GM10847 (cell line): ENCODE measurements around the gene CERS1.

ENCODE experiments used
- POLR2A ChIP-seq: IDR thresholded peaks from 2 replicates; pipeline ENCODE4 v1.6.1; 2011; ENCODE audit not compliant: insufficient read length; ENCODE audit errors: extremely low read depth

The CERS1 gene, protein sequence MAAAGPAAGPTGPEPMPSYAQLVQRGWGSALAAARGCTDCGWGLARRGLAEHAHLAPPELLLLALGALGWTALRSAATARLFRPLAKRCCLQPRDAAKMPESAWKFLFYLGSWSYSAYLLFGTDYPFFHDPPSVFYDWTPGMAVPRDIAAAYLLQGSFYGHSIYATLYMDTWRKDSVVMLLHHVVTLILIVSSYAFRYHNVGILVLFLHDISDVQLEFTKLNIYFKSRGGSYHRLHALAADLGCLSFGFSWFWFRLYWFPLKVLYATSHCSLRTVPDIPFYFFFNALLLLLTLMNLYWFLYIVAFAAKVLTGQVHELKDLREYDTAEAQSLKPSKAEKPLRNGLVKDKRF

DNA sequence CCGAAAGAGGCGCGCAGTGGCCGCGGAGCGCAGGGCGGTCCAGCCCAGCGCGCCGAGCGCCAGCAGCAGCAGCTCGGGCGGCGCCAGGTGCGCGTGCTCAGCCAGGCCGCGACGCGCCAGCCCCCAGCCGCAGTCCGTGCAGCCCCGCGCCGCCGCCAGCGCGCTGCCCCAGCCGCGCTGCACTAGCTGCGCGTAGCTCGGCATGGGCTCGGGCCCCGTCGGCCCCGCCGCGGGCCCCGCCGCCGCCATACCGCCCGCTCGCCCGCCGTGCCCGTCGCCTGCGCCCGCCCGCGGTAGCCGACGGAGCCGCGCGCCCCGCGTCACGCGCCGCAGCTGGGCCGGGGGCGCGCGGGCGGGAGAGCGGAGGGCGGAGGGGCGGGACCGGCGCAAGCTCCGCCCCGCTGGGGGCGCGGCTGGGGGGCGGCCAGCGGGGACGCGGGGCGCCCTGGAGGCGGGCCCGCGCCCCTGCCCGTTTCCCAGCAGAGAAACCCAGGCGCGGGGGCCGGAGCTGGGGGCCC is at the start of gene CERS1:
TSS of gene CERS1 (minus strand) at position 335 of the 518 bp plus-strand sequence. CDS start at position 249, 86 bp downstream.
- no peak for TF ChIP-seq POLR2A

DNA sequence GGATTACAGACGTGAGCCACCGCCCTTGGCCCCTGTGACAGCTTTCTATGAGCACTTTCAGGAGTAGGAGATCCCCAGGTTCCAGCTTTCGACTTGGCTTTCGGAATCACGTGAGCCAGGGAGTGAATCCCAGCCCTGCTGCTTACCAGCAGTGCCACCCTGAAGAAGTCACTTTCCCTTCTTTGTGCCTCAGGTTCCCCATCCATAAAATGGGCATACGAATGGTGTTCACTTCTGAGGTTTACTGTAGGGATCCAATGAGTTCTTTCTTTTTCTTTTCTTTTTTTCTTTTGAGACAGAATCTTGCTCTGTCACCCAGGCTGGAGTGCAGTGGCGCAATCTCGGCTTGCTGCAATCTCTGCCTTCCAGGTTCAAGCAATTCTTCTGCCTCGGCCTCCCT is 49.3 kb upstream of the CERS1 start:
- no peak for TF ChIP-seq POLR2A

DNA sequence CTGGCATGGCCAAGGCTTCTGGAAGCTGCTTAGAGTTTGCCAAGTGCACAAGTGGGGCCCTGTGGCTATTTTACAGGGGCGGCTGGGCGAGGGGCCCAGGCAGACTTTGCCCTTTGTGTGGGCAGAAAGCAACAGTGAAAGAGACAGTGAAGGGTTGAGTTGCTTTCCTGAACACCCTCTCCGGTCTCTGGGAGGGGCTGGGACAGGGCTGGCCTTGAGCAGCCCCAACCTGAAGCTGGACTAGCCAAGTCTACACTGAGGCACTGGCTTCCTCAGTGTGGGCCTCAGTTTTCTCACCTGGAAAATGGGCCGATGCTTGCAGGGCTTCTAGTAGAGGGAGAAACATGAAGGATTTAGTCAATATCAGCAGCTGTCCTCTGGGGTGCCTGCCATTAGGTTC is 47.5 kb upstream of the CERS1 start:
- TF ChIP-seq POLR2A: no peak

DNA sequence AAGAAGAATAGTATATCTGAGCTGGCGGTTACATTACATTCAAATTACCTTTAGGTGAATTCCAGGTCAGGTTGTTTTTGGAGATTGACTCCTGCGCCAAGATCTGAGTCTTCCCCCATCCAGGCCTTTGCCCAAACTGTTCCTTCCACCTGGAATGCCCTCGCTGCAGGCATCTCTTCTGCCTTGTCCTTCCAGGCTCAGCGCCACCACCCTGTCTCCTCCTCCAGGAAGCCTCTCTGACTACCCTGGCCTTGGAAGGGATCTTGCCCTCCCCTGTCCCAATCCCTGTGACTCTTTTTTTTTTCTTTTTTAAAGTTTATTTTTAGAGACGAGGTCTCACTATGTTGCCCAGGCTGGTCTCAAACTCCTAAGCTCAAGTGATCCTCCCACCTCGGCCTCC is 46.7 kb upstream of the CERS1 start:
- no peak for TF ChIP-seq POLR2A

DNA sequence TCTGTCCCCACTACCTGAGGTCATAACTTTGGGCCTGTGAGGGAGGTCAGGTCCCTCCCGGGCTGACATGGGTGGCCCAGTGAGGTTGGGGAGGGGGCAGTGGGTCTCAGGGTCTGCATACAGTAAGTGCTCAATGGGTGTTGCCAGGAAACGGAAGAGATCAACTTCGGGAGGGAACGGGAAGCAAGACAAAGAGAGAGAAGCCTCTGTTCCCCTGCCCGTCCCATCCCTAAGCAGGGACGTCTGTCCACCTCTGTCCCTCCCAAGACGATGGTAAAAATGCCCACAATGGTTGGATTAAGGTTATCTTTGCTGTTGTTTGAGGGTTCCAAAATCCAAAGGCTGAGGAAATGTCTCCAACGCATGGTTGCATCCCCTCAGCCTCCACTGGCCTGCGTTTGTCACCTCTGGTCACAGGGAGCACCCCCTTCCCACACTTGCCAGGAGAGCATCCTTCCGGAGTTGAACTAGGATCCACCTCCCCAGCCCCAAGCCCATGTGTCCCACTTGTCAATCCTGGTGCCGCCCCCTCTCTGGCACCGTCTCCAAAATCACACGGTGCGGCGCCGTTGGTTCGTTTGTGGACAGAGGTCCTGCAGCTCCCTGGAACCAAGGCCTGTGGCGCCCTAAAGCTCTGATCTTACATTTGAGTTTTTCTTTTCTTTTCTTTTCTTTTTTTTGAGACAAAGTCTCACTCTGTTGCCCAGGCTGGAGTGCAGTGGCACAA is 45.8 kb upstream of the CERS1 start:
- TF ChIP-seq POLR2A: no peak

DNA sequence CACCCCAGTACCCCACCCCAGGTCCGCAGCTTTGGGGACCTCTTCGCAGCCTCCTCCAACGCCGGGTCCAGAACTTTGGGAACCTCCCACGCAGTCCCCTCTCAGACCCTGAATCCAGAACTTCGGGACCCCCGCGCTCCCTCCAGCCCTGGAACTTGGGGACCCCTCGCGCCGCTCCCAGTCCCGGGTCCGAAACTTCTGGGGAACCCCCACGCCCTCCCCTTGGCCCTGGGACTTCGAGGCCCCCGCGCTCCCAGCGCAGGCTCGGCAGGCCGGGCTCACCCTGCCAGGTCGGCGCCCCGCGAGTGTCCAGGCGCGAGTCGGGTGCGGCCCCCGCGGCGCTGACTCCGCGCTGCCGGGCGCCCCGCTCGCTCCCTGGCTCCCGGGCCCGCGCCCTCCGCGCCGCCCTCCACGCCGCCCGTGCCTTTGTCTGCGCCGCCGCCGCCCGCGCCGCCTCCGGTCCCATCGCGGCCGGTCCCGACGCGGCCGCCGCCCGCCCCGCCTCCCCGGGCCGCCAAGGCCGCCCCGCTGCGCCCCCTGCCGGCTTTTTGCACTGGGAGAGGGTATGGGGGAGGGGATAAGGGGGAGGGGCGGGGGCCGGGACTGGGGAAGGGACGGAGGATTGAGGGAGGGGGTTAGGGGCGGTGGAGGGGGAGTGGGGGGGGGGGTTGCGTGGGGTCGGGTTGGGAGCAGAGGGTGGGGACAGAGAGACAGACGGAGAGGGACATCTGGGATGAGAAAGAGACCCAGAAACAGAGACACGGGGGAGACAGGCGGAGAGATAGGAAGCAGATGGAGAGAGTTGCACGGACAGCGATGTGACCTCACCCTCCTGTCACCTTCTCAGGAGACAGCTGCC is 45.0 kb upstream of the CERS1 start, which contains the start of gene HOMER3:
TSS of gene HOMER3 (minus strand) at position 449 of the 859 bp plus-strand sequence. CDS start 2,235 bp downstream, outside the sequence.
- no peak for TF ChIP-seq POLR2A

DNA sequence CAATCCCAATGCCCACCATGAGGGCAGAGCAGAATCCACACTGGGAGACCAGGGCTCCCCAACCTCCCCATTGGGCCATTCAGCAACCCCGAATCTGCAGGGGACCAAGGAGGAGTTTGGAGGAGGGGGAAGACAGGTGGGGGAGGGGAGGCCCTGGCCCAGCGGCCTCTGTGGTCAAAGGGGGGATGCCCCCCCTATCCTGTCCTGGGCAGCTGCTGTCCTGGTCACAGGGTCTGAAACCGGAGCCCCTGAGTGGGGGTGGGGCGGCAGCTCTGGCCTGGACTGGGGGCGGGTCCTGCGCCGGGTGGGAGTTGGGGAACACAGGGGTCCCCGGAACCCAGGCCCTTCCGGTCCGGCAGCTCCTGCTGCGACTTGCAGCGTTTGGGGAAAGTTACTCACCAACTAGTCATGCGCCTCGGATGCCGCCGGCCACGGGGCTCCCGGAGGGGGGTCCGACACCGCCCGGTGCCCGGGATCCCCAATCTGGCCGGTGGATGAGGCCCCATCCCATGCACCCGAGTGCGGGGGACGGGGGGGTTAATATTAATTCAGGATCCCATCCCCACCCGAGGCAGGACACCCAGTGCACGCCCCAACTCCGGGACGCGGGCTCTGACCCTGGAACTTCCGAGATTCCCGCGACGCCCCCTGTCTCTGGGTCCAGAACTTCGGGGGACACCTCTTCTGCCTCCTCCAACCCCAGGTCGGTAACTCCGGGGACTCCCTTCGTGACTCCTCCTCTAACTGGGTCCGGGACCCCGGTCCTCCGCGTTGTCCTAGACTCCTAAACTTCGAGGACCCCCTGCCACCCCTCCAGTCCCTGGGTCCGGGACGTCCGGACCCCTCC is 44.2 kb upstream of the CERS1 start:
- TF ChIP-seq POLR2A: no peak

DNA sequence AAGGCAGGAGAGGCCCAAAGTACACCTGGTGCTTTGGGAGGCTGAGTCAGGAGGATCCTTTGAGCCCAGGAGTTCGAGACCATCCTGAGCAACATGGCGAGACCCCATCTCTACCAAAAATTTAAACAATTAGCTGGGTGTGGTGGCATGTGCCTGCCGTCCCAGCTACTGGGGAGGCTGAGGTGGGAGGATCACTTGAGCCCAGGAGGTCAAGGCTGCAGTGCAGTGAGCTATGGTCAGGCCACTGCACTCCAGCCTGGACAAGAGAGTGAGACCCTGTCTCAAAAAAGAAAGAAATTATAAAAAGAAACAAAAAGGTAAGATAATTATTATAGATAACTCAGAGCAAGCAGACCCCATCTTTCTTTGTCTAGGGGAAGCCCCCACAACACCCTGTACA is 43.2 kb upstream of the CERS1 start:
- TF ChIP-seq POLR2A: no peak

DNA sequence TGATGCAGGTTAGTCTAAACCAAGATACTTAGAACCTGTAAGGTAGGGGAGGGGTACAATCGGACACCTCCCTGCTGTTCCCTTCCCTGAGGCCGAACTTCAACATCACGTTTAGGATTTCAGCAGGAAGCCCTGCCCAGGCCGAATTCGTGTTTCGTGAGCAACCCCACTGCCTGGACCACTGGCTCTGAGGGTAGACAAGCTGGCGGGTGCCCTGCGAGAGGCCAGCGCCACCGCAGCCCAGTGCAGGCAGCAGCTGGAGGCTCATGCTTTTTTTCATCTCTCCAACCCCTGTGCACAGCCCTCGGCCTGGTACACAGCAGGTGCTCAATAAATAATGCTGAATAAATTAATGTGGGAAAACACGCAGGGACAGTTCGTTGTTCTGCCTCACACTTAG is 37.3 kb upstream of the CERS1 start:
- no peak for TF ChIP-seq POLR2A

DNA sequence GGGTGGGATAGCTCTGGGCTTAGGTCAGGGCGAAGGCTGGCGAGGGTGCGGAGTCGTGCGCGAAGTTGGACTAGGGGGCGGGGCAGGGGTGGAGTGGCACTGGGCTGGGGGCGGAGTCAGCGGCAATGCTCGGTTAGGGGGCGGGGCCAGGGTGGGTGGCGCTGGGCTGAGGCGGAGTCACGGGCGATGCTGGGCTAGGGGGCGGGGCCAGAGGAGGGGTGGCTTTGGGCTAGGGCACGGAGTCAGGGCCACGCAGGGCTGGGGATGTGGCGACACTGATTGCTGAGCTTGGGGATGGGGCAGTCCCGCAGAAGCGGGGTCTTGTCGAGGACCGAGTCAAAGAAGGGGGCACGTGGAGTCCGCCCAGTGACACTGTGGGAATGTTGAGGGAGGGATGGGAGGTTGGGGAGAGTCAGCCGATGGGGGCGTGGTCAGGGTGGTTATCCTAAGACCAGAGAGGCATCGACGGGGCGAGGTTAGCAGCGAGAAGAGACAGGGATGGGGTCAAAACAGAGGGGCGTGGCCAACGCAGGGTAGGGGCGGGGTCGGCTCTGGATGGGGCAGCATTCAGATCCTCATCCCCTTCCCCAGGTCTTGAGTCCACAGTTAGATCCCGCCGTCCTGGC is 36.4 kb upstream of the CERS1 start:
- no peak for TF ChIP-seq POLR2A

DNA sequence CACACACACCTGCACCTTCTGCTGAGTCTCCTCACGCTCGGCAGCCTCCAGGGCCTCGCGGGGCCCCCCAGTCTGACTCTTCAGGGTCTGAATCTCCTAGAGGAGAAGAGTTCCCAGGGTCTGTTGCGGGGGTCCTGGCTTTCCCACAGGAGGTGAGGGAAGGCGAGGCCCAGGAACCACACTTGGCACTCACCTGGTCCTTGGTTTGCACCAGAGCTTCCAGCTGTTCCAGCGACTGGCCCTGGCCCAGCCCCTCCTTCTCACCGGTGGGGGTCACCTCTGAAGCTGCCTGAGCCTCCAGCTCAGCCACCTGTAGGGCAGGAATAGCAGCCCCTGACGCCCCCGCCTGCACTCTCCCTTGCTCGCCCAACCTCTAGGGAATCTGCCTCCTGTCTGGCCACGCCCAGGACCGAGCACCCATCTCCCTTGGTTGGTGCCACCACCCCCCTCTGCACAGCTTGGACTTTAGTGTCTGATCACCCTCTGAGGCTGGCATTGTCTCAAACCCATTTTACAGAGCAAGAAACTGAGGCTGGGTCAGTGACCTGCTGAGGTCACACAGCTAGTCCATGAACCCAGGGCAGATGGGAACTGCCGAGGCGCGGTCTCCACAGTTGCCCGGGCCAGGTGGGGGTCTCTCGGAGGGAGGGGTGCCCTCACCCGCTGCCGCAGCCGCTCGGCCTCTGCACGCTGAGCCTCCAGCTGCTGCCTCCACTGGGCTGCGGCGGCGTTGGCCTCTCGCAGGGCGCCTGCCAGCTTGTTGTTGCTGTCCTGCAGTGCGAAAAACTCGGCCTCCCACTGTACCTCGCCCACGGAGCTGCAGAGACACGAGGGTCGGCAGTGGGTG is 35.6 kb upstream of the CERS1 start:
- no peak for TF ChIP-seq POLR2A

DNA sequence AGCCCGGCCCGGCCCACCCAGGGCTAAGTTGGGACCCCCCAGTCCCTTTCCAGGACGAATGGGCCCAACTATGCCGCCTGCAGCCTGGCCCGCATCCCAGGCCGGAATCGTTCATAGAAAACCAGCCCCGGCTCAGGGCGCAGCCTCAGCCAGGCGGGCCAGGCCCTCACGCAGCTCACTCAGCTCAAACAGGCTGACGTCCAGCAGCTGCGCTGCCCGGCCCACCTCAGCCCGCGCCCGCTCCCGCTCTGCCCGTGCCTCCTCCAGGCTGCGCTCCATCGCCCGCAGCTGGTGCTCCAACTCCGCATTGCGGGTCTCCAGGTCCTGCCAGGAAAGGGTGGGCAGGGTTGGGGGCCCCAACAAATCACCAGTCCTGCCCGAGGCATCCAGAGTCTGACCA is 33.4 kb upstream of the CERS1 start:
- no peak for TF ChIP-seq POLR2A
